Stimulated activated CD8-positive, alpha-beta memory T cell treated with anti-CD3 and anti-CD28 coated beads, Interleukin-15, amount 100 ng/mL, for 1 hour (primary cell): ENCODE results near the gene TNS3.
"Not testable (repeated sequence)": the region's sequence is repeated elsewhere in the genome, so short reads cannot be mapped to it uniquely, and the experiment has no call there.

Experiments
- DNase-seq: peaks from one replicate; pipeline ENCODE4 v3.0.0-alpha.2; 2020; ENCODE audit warnings: low read depth

The TNS3 gene

GRCh38 chr7:47602272-47603004 is 20.5 kb upstream of the TNS3 start:
- DNase-seq, result no peak

GRCh38 chr7:47601881-47602249 is 20.0 kb upstream of the TNS3 start:
- DNase-seq, result no peak

- DNase-seq, result no peak
Observed at GRCh38 chr7:47601119-47601880, 19.4 kb upstream of the TNS3 start.

GRCh38 chr7:47600199-47601118 is 18.5 kb upstream of the TNS3 start:
- no peak for DNase-seq

- no peak for DNase-seq
Observed at GRCh38 chr7:47597379-47597778, 15.5 kb upstream of the TNS3 start.

- DNase-seq, result no peak
Observed at GRCh38 chr7:47596502-47597202, 14.7 kb upstream of the TNS3 start.

GRCh38 chr7:47594406-47594805 is 12.5 kb upstream of the TNS3 start:
- no peak for DNase-seq

GRCh38 chr7:47591655-47592572 is 10.0 kb upstream of the TNS3 start:
- DNase-seq, result no peak

GRCh38 chr7:47591089-47591654 is 9.3 kb upstream of the TNS3 start:
- no peak for DNase-seq

GRCh38 chr7:47590215-47590614 is 8.3 kb upstream of the TNS3 start:
- DNase-seq, result not testable (repeated sequence)

- no peak for DNase-seq
Observed at GRCh38 chr7:47588704-47589225, 6.9 kb upstream of the TNS3 start.

- DNase-seq, result no peak
Observed at GRCh38 chr7:47587976-47588375, 6.1 kb upstream of the TNS3 start.

GRCh38 chr7:47587351-47587750 is 5.4 kb upstream of the TNS3 start:
- no peak for DNase-seq

GRCh38 chr7:47586925-47587324 is 5.0 kb upstream of the TNS3 start:
- no peak for DNase-seq

- not testable (repeated sequence) for DNase-seq
Observed at GRCh38 chr7:47586161-47586670, 4.3 kb upstream of the TNS3 start.

- no peak for DNase-seq
Observed at GRCh38 chr7:47584536-47584895, 2.6 kb upstream of the TNS3 start.

- no peak for DNase-seq
Observed at GRCh38 chr7:47583739-47584535, 2.0 kb upstream of the TNS3 start.

- DNase-seq, result no peak
Observed at GRCh38 chr7:47582764-47583738, 1.1 kb upstream of the TNS3 start.
